HG03354 (cell line): ENCODE data around the gene ARHGEF39.
A peak's percentile ranks its signal among the peaks of the same experiment; 100 is the strongest.

Experiments
- ATAC-seq: cut with Tn5 transposase; IDR thresholded peaks from one replicate; pipeline ENCODE4 v1.9.1; 2021; ENCODE audit warnings: mild to moderate bottlenecking; ENCODE audit not compliant: unreplicated experiment, poor library complexity, severe bottlenecking

ARHGEF39 gene

DNA sequence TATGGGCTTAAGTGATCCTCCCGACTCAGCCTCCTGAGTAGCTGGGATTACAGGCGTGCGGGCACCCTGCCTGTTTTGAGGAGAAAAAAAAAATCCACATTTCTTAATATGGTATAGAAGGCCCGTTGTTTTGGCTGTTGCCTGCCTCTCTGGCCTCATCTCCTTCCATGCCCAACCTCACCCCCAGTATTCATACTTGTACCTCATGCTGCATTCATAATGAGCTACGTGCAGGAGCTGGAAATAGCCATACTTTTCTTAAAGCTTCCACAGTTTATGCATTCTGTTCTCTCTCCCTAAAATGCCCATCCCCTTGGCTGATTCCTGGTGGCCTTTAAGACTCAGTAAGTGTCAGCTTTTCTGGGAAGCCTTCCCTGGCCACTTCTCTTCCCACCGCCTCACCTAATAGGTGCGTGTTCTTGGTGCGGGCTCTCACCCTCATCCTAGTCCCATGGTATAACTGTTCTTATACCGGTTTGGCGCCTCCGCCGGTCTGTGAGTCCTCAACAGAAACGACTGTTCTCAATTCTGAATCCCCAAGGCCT lies 26.8 kb upstream of the ARHGEF39 start:
- ATAC-seq = no peak

GRCh38 chr9:35691334-35691650 lies 26.3 kb upstream of the ARHGEF39 start:
- no peak for ATAC-seq

- ATAC-seq = no peak
Observed at GRCh38 chr9:35690614-35691333, 25.8 kb upstream of the ARHGEF39 start.

- no peak for ATAC-seq
Observed at GRCh38 chr9:35690294-35690613, 25.3 kb upstream of the ARHGEF39 start.

GRCh38 chr9:35689542-35690293 lies 24.7 kb upstream of the ARHGEF39 start, which contains the start of gene TPM2:
TPM2 (minus strand) TSS chr9:35689925; CDS start chr9:35689817, 108 bp downstream.
- no peak for ATAC-seq

DNA sequence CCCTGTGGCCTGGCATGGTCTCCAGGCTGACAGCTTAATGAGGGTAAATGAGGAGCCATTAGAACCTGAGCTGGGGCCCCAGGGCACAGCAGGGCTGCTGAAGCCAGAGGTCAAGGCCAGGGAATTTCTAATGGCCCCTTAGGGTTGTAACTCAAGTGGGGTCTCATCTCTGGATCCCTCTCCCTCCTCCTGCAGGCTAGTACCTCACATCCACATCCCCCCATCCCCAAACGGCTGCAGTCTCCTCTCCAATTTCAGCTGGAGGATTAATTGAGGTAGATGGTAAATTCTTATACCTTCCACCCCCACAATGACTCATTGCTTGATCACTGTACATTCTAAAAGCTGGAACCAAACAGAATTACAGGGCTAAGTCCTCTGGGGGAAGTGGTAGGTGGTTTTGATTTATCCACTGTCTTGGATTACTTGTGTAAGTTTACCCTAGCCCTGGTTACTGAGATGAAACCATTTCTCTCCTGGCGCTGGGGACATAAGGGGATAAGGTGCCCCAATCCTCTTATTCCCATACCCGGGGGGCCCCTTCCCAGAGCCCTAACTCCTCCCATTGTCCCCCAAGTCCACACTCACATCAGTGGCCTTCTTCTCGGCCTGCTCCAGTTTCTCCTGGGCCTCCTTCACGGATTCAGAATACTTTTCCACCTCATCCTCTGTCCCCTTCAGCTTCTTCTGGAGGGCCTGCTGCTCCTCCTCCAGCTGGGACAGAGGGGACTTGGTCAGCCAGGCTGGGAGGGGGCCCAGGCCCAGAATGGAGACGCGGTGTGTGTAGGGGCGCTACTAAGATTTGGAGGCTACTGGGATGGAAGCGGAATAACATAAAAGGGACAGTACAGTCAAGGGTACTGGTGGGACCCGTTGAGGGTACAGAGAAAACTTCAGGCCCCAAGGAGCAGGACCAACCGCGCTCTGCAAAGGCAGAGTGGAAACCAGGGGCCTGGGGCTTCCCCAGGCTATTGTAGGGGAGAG lies 23.9 kb upstream of the ARHGEF39 start:
- no peak for ATAC-seq

- no peak for ATAC-seq
Observed at GRCh38 chr9:35687972-35688557, 23.1 kb upstream of the ARHGEF39 start.

GRCh38 chr9:35687306-35687705 lies 22.3 kb upstream of the ARHGEF39 start:
- no peak for ATAC-seq

GRCh38 chr9:35686222-35687203 lies 21.5 kb upstream of the ARHGEF39 start:
- no peak for ATAC-seq

DNA sequence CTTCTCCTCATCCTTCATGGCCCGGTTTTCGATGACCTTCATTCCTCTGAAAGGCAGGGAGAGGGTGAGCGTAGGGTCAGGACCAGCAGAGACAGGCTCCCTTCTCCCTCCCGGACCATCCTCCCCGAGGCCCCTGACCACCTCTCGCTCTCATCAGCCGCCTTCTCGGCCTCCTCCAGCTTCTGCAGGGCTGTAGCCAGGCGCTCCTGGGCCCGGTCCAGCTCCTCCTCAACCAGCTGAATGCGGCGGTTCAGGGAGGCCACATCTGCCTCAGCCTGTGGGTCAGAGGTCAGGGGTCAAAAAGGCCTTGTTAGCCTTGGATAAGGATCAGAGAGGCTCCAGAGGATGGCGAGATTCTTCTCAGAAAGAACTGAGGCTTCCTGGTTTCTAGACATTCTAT lies 20.5 kb upstream of the ARHGEF39 start:
- ATAC-seq = no peak

DNA sequence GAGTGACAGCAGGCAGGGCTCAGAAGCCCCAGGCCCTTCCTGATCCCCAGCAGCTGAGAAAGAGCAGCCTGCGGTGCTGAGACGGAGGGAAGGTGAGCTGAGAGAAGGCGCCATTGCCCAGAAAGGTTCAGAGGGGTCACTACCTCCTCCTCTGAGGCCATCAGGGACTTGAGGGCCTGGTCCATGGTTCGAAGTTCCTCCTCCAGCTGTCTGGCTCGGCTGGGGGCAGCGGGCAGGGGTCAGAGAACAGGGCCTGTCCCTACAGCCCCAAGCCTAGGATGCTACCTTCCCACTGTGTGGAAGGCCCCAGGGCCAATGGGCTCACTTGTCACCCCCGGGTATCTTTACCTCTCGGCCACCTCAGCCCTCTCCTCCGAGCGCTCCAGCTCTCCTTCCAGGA lies 19.9 kb upstream of the ARHGEF39 start:
- ATAC-seq = no peak

DNA sequence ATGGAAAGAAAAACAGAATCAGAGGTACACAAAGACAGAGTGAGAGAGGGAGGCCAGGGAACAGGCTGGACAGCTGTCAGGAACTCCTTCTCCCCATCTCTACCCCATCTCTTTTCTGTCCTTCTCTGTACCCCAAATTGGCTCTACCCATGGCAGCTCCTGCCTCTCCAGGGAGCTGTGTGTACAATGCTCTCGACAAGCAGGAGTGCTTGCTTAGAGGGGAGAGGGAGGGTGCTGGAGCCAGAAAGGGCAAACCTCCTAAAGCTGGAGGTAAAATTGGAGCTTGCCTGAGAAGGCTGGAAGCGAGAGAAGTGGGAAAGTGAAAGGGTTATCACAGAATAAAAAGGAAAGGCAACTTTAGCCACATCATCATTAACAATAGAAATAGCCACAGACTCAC lies 18.3 kb upstream of the ARHGEF39 start:
- no peak for ATAC-seq

DNA sequence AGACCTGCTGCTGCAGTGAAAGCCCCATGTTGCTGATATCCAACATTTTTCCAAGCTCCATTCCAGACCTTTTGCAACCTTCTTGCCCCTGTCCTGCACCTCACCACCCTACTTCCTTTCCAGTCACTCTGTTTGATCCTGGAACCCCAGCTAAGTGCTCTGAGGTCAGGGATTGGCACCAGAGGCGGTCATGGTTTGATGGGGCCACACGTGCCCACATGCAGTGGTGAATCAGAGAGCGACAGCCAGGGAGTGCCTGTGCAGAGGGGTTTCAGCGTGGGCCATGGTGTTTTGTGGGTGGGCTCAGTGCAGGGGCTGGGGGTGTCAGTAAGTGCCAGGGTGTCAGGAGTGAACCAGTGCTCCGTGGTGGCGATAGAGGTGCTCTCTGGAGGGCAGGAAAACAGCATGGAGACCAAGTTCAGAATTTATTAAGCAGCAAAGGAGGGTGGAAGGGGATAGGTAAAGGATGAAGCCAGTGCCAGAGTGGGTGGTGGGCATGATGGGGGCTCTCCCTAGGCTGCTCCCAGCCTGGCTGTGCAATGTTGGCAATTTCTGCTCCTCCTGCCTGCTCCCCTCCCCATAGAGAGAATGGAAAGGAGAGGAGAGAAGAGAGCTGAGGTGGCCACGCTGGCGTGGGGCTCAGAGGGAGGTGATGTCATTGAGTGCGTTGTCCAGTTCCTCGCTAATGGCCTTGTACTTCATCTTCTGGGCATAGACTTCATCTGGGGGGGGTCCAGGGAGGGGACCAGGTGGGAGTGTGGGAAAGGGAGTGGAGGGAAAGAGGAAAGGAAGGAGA lies 17.7 kb upstream of the ARHGEF39 start:
- no peak for ATAC-seq

DNA sequence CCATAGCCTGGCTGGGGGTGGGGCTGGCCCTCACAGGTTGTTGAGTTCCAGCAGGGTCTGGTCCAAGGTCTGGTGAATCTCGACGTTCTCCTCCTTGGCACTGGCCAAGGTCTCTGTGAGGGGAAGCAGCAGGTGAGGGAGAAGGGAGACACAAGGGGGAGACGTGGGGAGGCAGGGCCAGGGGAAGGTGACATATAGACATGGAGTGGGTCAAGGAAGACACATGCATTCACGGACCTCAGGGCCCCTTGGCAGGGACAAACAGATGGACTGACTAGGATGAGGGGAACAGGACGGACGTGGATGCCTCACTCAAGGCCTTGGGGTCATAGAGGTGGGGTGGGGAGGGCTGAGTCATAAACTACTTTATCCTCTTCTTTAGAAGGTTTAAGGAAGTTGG lies 17.1 kb upstream of the ARHGEF39 start:
- ATAC-seq = no peak

DNA sequence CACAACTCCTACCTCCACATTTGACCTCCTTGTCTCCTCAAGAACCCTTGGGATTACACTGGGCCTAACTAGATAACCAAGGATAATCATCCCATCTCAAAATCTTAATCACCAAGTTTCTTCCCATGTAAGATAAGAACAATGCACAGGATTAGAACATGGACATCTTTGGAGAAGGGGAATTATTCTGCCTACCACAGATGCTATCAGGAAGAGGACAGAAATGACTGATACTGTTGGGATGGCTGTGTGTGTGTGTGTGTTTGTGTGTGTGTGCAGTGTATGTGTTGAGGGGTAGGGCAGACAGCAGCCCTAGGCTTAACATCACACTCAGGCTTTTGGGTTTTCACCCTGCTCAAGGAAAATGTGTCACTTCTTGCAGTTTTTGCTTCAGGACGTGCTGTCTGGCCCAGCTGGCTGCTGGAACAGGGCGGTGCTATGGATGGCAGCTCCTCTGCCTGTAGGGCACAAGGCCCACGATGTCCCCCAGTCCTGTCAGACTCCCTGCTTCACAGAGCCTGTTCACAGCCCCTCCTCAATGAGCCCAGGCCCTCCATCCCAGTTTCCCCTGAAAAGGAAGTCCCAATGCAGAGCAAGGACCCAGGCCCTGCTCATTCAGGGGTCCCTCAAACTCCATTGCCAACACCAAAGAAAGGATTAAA lies 16.5 kb upstream of the ARHGEF39 start:
- no peak for ATAC-seq

DNA sequence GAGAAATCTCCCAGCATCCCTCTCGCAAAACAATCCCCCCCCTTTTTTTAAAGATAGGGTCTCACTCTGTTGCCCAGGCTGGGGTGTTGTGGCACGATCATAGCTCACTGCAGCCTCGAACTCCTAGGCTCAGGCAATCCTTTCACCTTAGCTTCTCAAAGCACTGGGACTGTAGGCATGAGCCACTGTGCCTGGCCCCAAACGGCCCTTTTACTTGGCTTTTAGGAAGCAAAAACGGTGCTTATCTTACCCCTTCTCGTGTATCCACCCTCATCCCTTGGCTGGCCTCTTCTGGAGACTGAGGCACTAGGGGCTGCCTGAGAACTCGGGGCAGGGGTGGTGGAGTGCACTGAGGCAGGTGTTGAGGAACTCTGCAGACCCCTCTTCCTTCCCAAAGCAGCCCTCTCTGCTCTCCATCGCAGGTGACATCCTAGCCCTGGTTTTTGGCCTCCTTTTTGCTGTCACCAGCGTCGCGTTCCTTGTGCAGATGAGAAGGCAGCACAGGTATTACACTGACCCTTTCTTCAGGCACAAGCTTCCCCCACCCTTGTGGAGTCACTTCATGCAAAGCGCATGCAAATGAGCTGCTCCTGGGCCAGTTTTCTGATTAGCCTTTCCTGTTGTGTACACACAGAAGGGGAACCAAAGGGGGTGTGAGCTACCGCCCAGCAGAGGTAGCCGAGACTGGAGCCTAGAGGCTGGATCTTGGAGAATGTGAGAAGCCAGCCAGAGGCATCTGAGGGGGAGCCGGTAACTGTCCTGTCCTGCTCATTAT lies 15.5 kb upstream of the ARHGEF39 start:
- ATAC-seq = peak; percentile 85
